NCI-H2171 treated with DMSO at 0.1 percent for 48 hours (cell line): ENCODE measurements around the gene SLAMF6.

ENCODE experiments used
- DNase-seq: peaks from one replicate; lab custom pipeline; 2025; lab: John Stamatoyannopoulos, UW

SLAMF6 gene

GRCh38 chr1:160467576-160467975 lies 55.5 kb downstream of the SLAMF6 start:
- no peak for DNase-seq

GRCh38 chr1:160466961-160467360 lies 56.1 kb downstream of the SLAMF6 start:
- DNase-seq = no peak

- DNase-seq = no peak
Observed at GRCh38 chr1:160465123-160465522, 57.9 kb downstream of the SLAMF6 start.

- no peak for DNase-seq
Observed at GRCh38 chr1:160460683-160461287, 62.3 kb downstream of the SLAMF6 start.

GRCh38 chr1:160460214-160460642 lies 62.8 kb downstream of the SLAMF6 start:
- DNase-seq = no peak

- no peak for DNase-seq
Observed at GRCh38 chr1:160459687-160460086, 63.4 kb downstream of the SLAMF6 start.

GRCh38 chr1:160459056-160459455 lies 64.0 kb downstream of the SLAMF6 start:
- DNase-seq = no peak

GRCh38 chr1:160455153-160455517 lies 67.9 kb downstream of the SLAMF6 start:
- no peak for DNase-seq

- no peak for DNase-seq
Observed at GRCh38 chr1:160454371-160455152, 68.5 kb downstream of the SLAMF6 start.

GRCh38 chr1:160453443-160453842 lies 69.6 kb downstream of the SLAMF6 start:
- no peak for DNase-seq

GRCh38 chr1:160451859-160452232 lies 71.2 kb downstream of the SLAMF6 start:
- no peak for DNase-seq

- DNase-seq = no peak
Observed at GRCh38 chr1:160451119-160451858, 71.8 kb downstream of the SLAMF6 start.

- no peak for DNase-seq
Observed at GRCh38 chr1:160449494-160449893, 73.6 kb downstream of the SLAMF6 start.

- DNase-seq = no peak
Observed at GRCh38 chr1:160446945-160447600, 76.0 kb downstream of the SLAMF6 start.

- no peak for DNase-seq
Observed at GRCh38 chr1:160439718-160440117, 83.3 kb downstream of the SLAMF6 start.

GRCh38 chr1:160438935-160439334 lies 84.1 kb downstream of the SLAMF6 start:
- no peak for DNase-seq

- DNase-seq = no peak
Observed at GRCh38 chr1:160438317-160438918, 84.6 kb downstream of the SLAMF6 start.

- DNase-seq = no peak
Observed at GRCh38 chr1:160437432-160438316, 85.4 kb downstream of the SLAMF6 start.

- DNase-seq = no peak
Observed at GRCh38 chr1:160436966-160437365, 86.1 kb downstream of the SLAMF6 start.
